ENCODE results near the gene TMEM247. TPM values are rescaled to one million over a fixed set of nuclear protein-coding genes. Genes with fewer than 3 reads are reported as not detected.

Gene TMEM247
- total RNA-seq, 4 donors from 2014 or later: not detected

DNA sequence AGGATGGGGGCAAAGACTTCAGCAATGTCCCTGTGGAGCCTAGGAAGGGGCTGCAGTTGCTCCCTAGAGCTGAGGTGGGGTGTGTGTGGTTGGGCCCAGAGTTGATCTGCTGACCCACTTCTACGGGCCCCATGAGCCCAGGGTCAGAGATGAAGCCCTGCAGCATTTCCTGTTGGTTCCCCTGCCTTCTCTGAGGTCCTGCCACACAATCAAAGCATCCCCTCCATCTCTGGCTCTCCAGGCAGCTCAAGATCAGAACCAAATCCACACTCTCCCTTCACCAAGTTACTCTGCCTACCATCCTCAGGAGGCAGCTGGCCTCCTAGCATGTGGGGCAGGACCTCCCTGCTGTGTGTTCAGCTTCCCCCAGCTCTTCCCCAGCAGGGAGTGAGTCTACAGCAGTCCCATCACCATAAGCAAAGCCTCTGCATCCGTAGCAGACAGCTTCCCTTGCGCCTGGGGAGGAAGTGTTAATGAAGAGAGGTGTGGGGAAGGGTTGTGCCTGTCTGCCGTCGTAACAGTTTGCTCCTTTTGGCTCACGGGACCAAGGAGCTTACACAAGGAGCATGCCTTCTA lies 26.9 kb downstream of the TMEM247 start:
- Histone ChIP-seq H3K9me3 (no peaks in the 10 kb centered on the region), H3K36me3 (no peaks in the 10 kb centered on the region), H3K4me3 (replicated peaks in 1 of 3) (no peak overlapping the region), H3K27me3 (no peaks in the 10 kb centered on the region), H3K27ac (no peak overlapping the region), H3K4me1 (no peaks in the 10 kb centered on the region)
- DNase-seq: no peak
- 70 to 79% methylated on average over 6 of the region's 6 CpGs for WGBS, 2 donors
- TF ChIP-seq, protein P1, sequence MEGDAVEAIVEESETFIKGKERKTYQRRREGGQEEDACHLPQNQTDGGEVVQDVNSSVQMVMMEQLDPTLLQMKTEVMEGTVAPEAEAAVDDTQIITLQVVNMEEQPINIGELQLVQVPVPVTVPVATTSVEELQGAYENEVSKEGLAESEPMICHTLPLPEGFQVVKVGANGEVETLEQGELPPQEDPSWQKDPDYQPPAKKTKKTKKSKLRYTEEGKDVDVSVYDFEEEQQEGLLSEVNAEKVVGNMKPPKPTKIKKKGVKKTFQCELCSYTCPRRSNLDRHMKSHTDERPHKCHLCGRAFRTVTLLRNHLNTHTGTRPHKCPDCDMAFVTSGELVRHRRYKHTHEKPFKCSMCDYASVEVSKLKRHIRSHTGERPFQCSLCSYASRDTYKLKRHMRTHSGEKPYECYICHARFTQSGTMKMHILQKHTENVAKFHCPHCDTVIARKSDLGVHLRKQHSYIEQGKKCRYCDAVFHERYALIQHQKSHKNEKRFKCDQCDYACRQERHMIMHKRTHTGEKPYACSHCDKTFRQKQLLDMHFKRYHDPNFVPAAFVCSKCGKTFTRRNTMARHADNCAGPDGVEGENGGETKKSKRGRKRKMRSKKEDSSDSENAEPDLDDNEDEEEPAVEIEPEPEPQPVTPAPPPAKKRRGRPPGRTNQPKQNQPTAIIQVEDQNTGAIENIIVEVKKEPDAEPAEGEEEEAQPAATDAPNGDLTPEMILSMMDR (IDR thresholded peaks at IDR 0.05): no peak
- TF ChIP-seq POLR2A (IDR thresholded peaks at IDR 0.05): no peak
- intact Hi-C loops (cut with DNase I): no loop called here

- Histone ChIP-seq H3K27ac (no peak overlapping the region), H3K27me3 (no peaks in the 10 kb centered on the region), H3K4me3 (replicated peaks in 1 of 3) (no peak overlapping the region), H3K4me1 (no peaks in the 10 kb centered on the region), H3K36me3 (no peaks in the 10 kb centered on the region), H3K9me3 (no peaks in the 10 kb centered on the region)
- no peak for DNase-seq
- 93 to 95% methylated on average over 3 of the region's 3 CpGs for WGBS, 2 donors
- no peak for TF ChIP-seq POLR2A (IDR thresholded peaks at IDR 0.05)
- TF ChIP-seq, protein P1 (IDR thresholded peaks at IDR 0.05): no peak
- intact Hi-C loops (cut with DNase I): no loop called here
Observed at GRCh38 chr2:46508312-46508711, 28.9 kb downstream of the TMEM247 start.

- Histone ChIP-seq H3K4me1 (no peaks in the 10 kb centered on the region), H3K27me3 (no peaks in the 10 kb centered on the region), H3K4me3 (replicated peaks in 1 of 3) (no peak overlapping the region), H3K36me3 (no peaks in the 10 kb centered on the region), H3K9me3 (no peaks in the 10 kb centered on the region), H3K27ac (no peak overlapping the region)
- WGBS, 2 donors: 90 to 94% methylated on average over 3 of the region's 3 CpGs
- intact Hi-C loops (cut with DNase I): no loop called here
- TF ChIP-seq, protein P1 (IDR thresholded peaks at IDR 0.05): no peak
- no peak for TF ChIP-seq POLR2A (IDR thresholded peaks at IDR 0.05)
- DNase-seq: no peak
Observed at GRCh38 chr2:46508759-46509158, 29.4 kb downstream of the TMEM247 start.

- Histone ChIP-seq H3K4me1 (no peaks in the 10 kb centered on the region), H3K27ac (no peak overlapping the region), H3K9me3 (no peaks in the 10 kb centered on the region), H3K4me3 (replicated peaks in 1 of 3) (no peak overlapping the region), H3K27me3 (no peaks in the 10 kb centered on the region), H3K36me3 (no peaks in the 10 kb centered on the region)
- WGBS, 2 donors: 94 to 95% methylated on average over 3 of the region's 3 CpGs
- DNase-seq: no peak
- no peak for TF ChIP-seq POLR2A (IDR thresholded peaks at IDR 0.05)
- TF ChIP-seq, protein P1 (IDR thresholded peaks at IDR 0.05): no peak
- intact Hi-C loops (cut with DNase I): no loop called here
Observed at GRCh38 chr2:46509804-46510203, 30.4 kb downstream of the TMEM247 start.

- Histone ChIP-seq H3K27ac (no peak overlapping the region), H3K27me3 (no peaks in the 10 kb centered on the region), H3K9me3 (no peaks in the 10 kb centered on the region), H3K4me1 (no peaks in the 10 kb centered on the region), H3K4me3 (replicated peaks in 1 of 3) (no peak overlapping the region), H3K36me3 (no peaks in the 10 kb centered on the region)
- DNase-seq: no peak
- no peak for TF ChIP-seq POLR2A (IDR thresholded peaks at IDR 0.05)
- TF ChIP-seq, protein P1 (IDR thresholded peaks at IDR 0.05): no peak
- 92 to 95% methylated on average over 5 of the region's 5 CpGs for WGBS, 2 donors
- intact Hi-C loops (cut with DNase I): no loop called here
Observed at GRCh38 chr2:46510598-46511177, 31.3 kb downstream of the TMEM247 start.
